H9 (cell line): Measurements from ENCODE around the gene MAEA. TPM values are rescaled to one million over a fixed set of nuclear protein-coding genes. Genes with fewer than 3 reads are reported as not detected.

Source experiments
- DNase-seq: peaks from one replicate; pipeline ENCODE4 v3.0.0-alpha.2; 2017
- H2AFZ ChIP-seq: one replicate; pipeline ENCODE4 v1.6.1; 2013; ENCODE audit warnings: mild to moderate bottlenecking, low read length, control low read depth, moderate library complexity
- H2AK5ac ChIP-seq: 2 replicates; pipeline ENCODE4 v1.6.1; 2013; ENCODE audit warnings: low read length, control low read depth, mixed read lengths; ENCODE audit not compliant: insufficient read length
- H2BK120ac ChIP-seq: one replicate; pipeline ENCODE4 v1.6.1; 2013; ENCODE audit warnings: low read depth, mild to moderate bottlenecking, low read length, control low read depth, inconsistent platforms; ENCODE audit not compliant: poor library complexity, severe bottlenecking
- H2BK12ac ChIP-seq: 2 replicates; pipeline ENCODE4 v1.6.1; 2013; ENCODE audit warnings: low read length, control low read depth, mixed read lengths, low read depth; ENCODE audit not compliant: insufficient read length
- H2BK15ac ChIP-seq: 2 replicates; pipeline ENCODE4 v1.6.1; 2013; ENCODE audit warnings: low read depth, low read length, control low read depth
- H2BK20ac ChIP-seq: one replicate; pipeline ENCODE4 v1.6.1; 2013; ENCODE audit warnings: low read depth, mild to moderate bottlenecking, low read length, control low read depth, inconsistent platforms; ENCODE audit not compliant: poor library complexity, severe bottlenecking
- H2BK5ac ChIP-seq: 2 replicates; pipeline ENCODE4 v1.6.1; 2013; ENCODE audit warnings: low read length, control low read depth, mixed read lengths; ENCODE audit not compliant: insufficient read length
- H3K14ac ChIP-seq: 2 replicates; pipeline ENCODE4 v1.6.1; 2013; ENCODE audit warnings: low read length, control low read depth; ENCODE audit not compliant: insufficient read depth
- H3K18ac ChIP-seq: 2 replicates; pipeline ENCODE4 v1.6.1; 2013; ENCODE audit warnings: low read depth, mild to moderate bottlenecking, mixed read lengths, low read length, control low read depth; ENCODE audit not compliant: insufficient read length
- H3K23ac ChIP-seq: 2 replicates; pipeline ENCODE4 v1.6.1; 2013; ENCODE audit warnings: low read length, control low read depth, mixed read lengths, low read depth; ENCODE audit not compliant: insufficient read length
- H3K23me2 ChIP-seq: 2 replicates; pipeline ENCODE4 v1.6.1; 2013; ENCODE audit warnings: low read depth, mild to moderate bottlenecking, mixed read lengths, low read length, control low read depth; ENCODE audit not compliant: insufficient read length, poor library complexity, severe bottlenecking
- H3K27ac ChIP-seq: 2 replicates; pipeline ENCODE4 v1.5.1; 2013; ENCODE audit warnings: low read length, control low read depth, mixed read lengths, low read depth; ENCODE audit not compliant: insufficient read length
- H3K27me3 ChIP-seq: 2 replicates; pipeline ENCODE4 v1.6.1; 2013; ENCODE audit warnings: low read length, control low read depth, inconsistent platforms; ENCODE audit not compliant: insufficient read depth
- H3K4ac ChIP-seq: 2 replicates; pipeline ENCODE4 v1.6.1; 2013; ENCODE audit warnings: low read depth, mild to moderate bottlenecking, control low read depth, inconsistent platforms, low read length, moderate library complexity
- H3K4me1 ChIP-seq: 2 replicates; pipeline ENCODE4 v1.6.1; 2013; ENCODE audit warnings: low read length, control low read depth, inconsistent platforms; ENCODE audit not compliant: insufficient read depth
- H3K4me2 ChIP-seq: 2 replicates; pipeline ENCODE4 v1.6.1; 2013; ENCODE audit warnings: low read length, control low read depth, mixed read lengths; ENCODE audit not compliant: insufficient read length, insufficient read depth
- H3K56ac ChIP-seq: 2 replicates; pipeline ENCODE4 v1.6.1; 2013; ENCODE audit warnings: low read depth, mild to moderate bottlenecking, mixed read lengths, low read length, control low read depth; ENCODE audit not compliant: insufficient read length
- H3K79me1 ChIP-seq: 2 replicates; pipeline ENCODE4 v1.6.1; 2013; ENCODE audit warnings: low read depth, mild to moderate bottlenecking, moderate library complexity, low read length, control low read depth, inconsistent platforms; ENCODE audit not compliant: insufficient read depth, poor library complexity, severe bottlenecking
- H3K79me2 ChIP-seq: 2 replicates; pipeline ENCODE4 v1.6.1; 2013; ENCODE audit warnings: low read length, control low read depth, inconsistent platforms; ENCODE audit not compliant: insufficient read depth
- H3K9ac ChIP-seq: 2 replicates; pipeline ENCODE4 v1.6.1; 2013; ENCODE audit warnings: low read length, control low read depth, mixed read lengths; ENCODE audit not compliant: insufficient read length; ENCODE audit errors: extremely low read depth
- H3K9me3 ChIP-seq: one replicate; pipeline ENCODE4 v1.6.1; 2013; ENCODE audit warnings: low read depth, low read length, inconsistent platforms; ENCODE audit not compliant: control insufficient read depth
- H3T11ph ChIP-seq: one replicate; pipeline ENCODE4 v1.6.1; 2013; ENCODE audit warnings: mild to moderate bottlenecking, low read length, control low read depth, inconsistent platforms
- H4K20me1 ChIP-seq: one replicate; pipeline ENCODE4 v1.6.1; 2013; ENCODE audit not compliant: control insufficient read depth, insufficient read length, insufficient read depth
- H4K5ac ChIP-seq: 2 replicates; pipeline ENCODE4 v1.6.1; 2013; ENCODE audit warnings: low read depth, mild to moderate bottlenecking, mixed read lengths, low read length, control low read depth; ENCODE audit not compliant: insufficient read length
- H4K8ac ChIP-seq: replicated peaks from 2 replicates; pipeline ENCODE4 v1.6.1; 2013; ENCODE audit warnings: low read length, control low read depth, mixed read lengths, low read depth; ENCODE audit not compliant: insufficient read length
- H4K91ac ChIP-seq: 2 replicates; pipeline ENCODE4 v1.6.1; 2013; ENCODE audit warnings: low read depth, mild to moderate bottlenecking, moderate library complexity, mixed read lengths, low read length, control low read depth; ENCODE audit not compliant: insufficient read length
- H3K27ac Mint-ChIP-seq, 3 experiments: 2 replicates in 2 of 3; 3 replicates in 1 of 3; pipeline ENCODE4 v1.8.0; 2020 to 2021; ENCODE audit warnings: mixed read lengths in 3 of 3, mild to moderate bottlenecking in 1 of 3, moderate library complexity in 1 of 3
- H3K27me3 Mint-ChIP-seq: 2 replicates; pipeline ENCODE4 v1.8.0; 2021; ENCODE audit warnings: low read depth, mild to moderate bottlenecking, moderate library complexity, mixed read lengths
- H3K36me3 Mint-ChIP-seq, 3 experiments: 2 replicates in 2 of 3; 3 replicates in 1 of 3; pipeline ENCODE4 v1.8.0; 2020 to 2021; ENCODE audit warnings: low read depth in 3 of 3, mixed read lengths in 3 of 3; ENCODE audit not compliant: insufficient read depth in 1 of 3
- H3K4me1 Mint-ChIP-seq, 2 experiments: 2 replicates each; pipeline ENCODE4 v1.8.0; 2020; ENCODE audit warnings: mixed read lengths in 2 of 2
- H3K4me3 Mint-ChIP-seq, 2 experiments: 2 replicates in 1 of 2; 3 replicates in 1 of 2; pipeline ENCODE4 v1.8.0; 2020 to 2021; ENCODE audit warnings: mild to moderate bottlenecking in 2 of 2, mixed read lengths in 2 of 2, moderate library complexity in 1 of 2
- H3K9me3 Mint-ChIP-seq, 2 experiments: 2 replicates in 1 of 2; 3 replicates in 1 of 2; pipeline ENCODE4 v1.8.0; 2020; ENCODE audit warnings: mild to moderate bottlenecking in 2 of 2, mixed read lengths in 2 of 2, moderate library complexity in 1 of 2
- WGBS: extraction: QIAGEN DNeasy Blood & Tissue Kit; methylation state at CpG from one replicate; pipeline ENCODE4 v1.1.7; 2013; ENCODE audit warnings: missing lambda C conversion rate, low lambda C conversion rate, mixed read lengths; ENCODE audit not compliant: insufficient read length; ENCODE audit errors: extremely low coverage; 5-methylcytosine and 5-hydroxymethylcytosine counted together
- total RNA-seq: library from RNA; stranded (reverse); gene quantifications from 2 replicates; pipeline ENCODE4 v1.2.1, GENCODE V29; 2021
- TF ChIP-seq, protein P1 (sequence below): fragments of 200-600 bp; sonication (generic); conservative IDR thresholded peaks from 3 replicates; pipeline ENCODE4 v1.8.0; 2021; ENCODE audit warnings: antibody characterized with exemption, mild to moderate bottlenecking

MAEA gene
- total RNA-seq, 1 experiment from 2014 or later: 85.6 TPM

DNA sequence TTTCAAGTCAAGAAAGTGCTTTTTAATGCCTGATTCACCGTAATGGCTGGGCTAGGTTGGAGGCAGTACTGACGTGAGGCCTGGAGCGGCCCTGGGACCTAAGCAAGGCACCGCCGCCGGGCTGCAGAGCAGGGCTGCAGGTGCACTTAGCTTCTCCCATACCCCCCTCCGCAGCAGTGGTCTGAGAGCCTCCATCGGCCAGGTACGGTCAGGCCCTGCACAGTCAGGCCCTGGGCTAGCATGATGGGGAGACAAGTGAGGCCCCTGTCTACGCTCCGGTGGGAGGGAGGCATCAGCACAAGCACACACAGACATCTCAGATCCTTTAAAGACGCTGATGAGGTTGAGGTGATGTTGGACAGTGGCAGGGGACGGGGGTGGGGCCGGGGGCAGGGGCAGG lies 4.7 kb downstream of the MAEA start:
- Histone ChIP-seq H2BK12ac (no peak overlapping the region), H3K9me3 (no peaks in the 10 kb centered on the region), H2AFZ (no peak overlapping the region), H2BK15ac (no peak overlapping the region), H3K4me2 (no peak overlapping the region), H4K91ac (no peak overlapping the region), H3K23me2 (peaks cover 6% of the 10 kb centered on the region), H3T11ph (no peak overlapping the region), H3K79me1 (peaks cover 21% of the 10 kb centered on the region), H2BK5ac (no peak overlapping the region), H4K5ac (no peak overlapping the region), H4K20me1 (no peaks in the 10 kb centered on the region), H4K8ac (no peak overlapping the region), H2AK5ac (no peak overlapping the region), H3K27me3 (no peaks in the 10 kb centered on the region), H3K56ac (no peak overlapping the region), H3K9ac (no peak overlapping the region), H2BK120ac (no peak overlapping the region), H3K4me1 (no peaks in the 10 kb centered on the region; the same call in 1 of the 2 replicates), H3K23ac (no peak overlapping the region), H3K14ac (no peak overlapping the region), H3K79me2 (peaks cover 67% of the 10 kb centered on the region; the same call in 1 of the 2 replicates), H3K4ac (no peak overlapping the region), H3K18ac (no peak overlapping the region), H3K27ac (no peak overlapping the region), H2BK20ac (no peak overlapping the region)
- Mint-ChIP-seq H3K9me3 (no peaks in the 10 kb centered on the region; a peak in 1 of 5 replicates), H3K27me3 (no peaks in the 10 kb centered on the region), H3K4me3 (no peak overlapping the region; a peak in 1 of 5 replicates), H3K36me3 (peaks cover 0 to 34% (median 28%) of the 10 kb centered on the region in 3 experiments), H3K27ac (no peak overlapping the region), H3K4me1 (peaks cover 39 to 49% of the 10 kb centered on the region in 2 experiments)
- TF ChIP-seq, protein P1, sequence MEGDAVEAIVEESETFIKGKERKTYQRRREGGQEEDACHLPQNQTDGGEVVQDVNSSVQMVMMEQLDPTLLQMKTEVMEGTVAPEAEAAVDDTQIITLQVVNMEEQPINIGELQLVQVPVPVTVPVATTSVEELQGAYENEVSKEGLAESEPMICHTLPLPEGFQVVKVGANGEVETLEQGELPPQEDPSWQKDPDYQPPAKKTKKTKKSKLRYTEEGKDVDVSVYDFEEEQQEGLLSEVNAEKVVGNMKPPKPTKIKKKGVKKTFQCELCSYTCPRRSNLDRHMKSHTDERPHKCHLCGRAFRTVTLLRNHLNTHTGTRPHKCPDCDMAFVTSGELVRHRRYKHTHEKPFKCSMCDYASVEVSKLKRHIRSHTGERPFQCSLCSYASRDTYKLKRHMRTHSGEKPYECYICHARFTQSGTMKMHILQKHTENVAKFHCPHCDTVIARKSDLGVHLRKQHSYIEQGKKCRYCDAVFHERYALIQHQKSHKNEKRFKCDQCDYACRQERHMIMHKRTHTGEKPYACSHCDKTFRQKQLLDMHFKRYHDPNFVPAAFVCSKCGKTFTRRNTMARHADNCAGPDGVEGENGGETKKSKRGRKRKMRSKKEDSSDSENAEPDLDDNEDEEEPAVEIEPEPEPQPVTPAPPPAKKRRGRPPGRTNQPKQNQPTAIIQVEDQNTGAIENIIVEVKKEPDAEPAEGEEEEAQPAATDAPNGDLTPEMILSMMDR: no peak
- no peak for DNase-seq
- WGBS: no CpG with 5 or more reads among the region's 14 CpGs
